GM12865 (cell line): Measurements from ENCODE around the gene SLC4A7.

Experiments
- DNase-seq: peaks from one replicate; pipeline ENCODE4 v3.0.0; 2010; ENCODE audit warnings: low read depth
- H3K4me3 ChIP-seq: 2 replicates; pipeline ENCODE4 v1.5.1; 2011; ENCODE audit warnings: mild to moderate bottlenecking, low read depth, low read length, control low read depth
- TF ChIP-seq, protein P1 (sequence below): IDR thresholded peaks from 2 replicates; pipeline ENCODE4 v1.5.1; 2011; ENCODE audit warnings: low read length, control low read depth, low read depth, inconsistent platforms; ENCODE audit not compliant: insufficient read depth; ENCODE audit errors: missing control alignments

The SLC4A7 gene

DNA sequence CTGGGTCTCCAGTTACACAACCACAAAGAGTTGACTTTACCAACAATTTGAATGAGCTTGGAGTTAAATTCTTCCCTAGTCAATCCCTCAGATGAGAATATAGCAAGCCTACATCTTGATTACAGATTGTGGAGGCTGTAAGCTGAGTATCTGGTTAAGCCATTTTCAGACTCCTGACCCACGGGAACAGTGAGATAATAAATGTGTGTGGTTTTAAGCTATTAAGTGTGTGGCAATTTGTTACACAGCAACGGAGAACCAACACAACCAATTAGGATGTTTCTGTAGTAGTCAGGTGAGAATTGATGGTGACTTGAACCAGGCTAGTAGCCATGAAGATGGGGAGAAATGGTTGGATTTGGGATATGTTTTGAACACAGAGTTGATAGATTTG, 37.7 kb upstream of the SLC4A7 start:
- TF ChIP-seq, protein P1, sequence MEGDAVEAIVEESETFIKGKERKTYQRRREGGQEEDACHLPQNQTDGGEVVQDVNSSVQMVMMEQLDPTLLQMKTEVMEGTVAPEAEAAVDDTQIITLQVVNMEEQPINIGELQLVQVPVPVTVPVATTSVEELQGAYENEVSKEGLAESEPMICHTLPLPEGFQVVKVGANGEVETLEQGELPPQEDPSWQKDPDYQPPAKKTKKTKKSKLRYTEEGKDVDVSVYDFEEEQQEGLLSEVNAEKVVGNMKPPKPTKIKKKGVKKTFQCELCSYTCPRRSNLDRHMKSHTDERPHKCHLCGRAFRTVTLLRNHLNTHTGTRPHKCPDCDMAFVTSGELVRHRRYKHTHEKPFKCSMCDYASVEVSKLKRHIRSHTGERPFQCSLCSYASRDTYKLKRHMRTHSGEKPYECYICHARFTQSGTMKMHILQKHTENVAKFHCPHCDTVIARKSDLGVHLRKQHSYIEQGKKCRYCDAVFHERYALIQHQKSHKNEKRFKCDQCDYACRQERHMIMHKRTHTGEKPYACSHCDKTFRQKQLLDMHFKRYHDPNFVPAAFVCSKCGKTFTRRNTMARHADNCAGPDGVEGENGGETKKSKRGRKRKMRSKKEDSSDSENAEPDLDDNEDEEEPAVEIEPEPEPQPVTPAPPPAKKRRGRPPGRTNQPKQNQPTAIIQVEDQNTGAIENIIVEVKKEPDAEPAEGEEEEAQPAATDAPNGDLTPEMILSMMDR = no peak
- H3K4me3 ChIP-seq = no peak overlapping the region
- no peak for DNase-seq

DNA sequence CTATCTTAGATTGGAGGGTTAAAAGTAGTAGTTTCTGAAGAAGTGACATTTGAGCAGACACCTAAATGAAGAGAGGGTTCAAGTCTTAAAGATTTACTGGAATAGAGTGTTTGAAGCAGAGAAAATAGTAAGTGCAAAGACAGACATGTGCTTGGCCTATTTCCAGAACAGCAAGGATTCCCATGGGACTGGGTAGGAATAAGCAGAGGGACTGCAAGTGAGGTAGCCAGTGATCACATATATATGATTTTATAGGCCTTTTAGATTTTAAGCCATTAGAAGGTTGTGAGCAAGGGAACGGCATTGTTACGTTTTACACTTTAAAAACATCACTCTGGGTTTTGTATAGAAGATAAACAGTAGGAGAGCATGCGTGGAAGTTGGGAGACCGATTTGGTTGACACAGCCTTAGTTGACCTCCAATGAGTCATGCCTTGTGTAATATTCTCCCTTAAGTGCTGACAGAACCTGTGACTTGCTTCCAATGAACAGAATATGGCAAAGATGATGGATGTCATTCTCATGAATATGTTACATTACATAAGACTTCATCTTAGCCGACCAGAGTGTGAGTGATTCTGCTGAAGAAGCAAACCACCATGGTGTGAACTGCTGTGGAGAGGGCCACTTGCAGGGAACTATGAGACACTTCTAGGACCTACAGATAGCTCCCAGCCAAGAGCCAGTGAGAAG, 37.1 kb upstream of the SLC4A7 start:
- no peak overlapping the region for H3K4me3 ChIP-seq
- TF ChIP-seq, protein P1 = no peak
- DNase-seq = no peak

DNA sequence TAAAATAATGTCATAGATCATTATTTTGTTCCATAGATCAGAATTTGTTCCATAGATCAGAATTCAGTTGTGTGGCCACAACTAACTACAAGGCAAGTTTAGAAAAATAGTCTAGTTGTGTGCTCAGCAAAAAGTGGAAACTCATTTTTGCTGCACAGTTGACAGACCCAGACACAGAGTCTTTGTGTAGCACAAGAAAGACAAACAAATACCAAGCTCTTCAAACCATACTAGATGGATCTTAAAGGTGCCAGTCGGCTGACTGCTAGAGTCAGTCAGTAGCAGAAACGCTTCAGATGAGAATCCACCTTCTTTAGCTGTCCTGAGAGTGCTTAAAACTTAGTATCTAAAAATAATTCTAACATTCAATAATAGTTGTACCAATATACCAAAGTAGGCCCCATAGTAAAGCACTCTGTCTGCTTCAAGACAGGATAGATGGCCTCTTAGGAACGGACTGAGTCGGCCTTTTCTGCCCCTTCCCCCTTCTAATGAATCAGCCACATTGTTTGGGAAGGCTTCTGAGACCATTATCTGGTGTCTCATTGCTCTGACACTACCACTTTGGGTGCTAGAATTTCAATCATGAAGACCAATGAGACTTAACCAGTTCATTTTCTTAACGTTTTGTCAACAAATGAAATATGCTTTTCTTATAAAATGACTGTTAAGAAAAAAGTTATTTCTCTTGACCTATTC, 27.7 kb upstream of the SLC4A7 start:
- no peak for DNase-seq
- no peak overlapping the region for H3K4me3 ChIP-seq
- TF ChIP-seq, protein P1 = no peak

DNA sequence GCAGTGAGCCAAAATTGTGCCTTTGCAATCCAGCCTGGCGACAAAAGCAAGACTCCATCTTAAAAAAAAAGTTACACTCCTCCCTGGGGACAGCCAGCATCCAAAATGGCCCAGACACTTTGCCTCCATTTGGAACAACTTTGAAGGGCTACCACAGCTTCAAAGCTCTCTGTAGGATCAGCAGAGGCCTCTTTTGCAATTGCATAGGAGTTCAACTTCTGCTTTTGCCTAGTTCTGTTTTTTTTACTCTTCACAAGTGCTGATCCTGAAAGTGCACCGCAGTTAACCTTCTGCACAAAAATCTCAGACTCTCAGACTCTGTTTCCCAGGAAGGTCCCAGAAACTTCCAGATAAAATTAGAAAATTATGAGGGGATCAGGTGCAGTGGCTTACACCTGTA, 25.2 kb upstream of the SLC4A7 start:
- TF ChIP-seq, protein P1 = no peak
- H3K4me3 ChIP-seq = no peak overlapping the region
- no peak for DNase-seq

DNA sequence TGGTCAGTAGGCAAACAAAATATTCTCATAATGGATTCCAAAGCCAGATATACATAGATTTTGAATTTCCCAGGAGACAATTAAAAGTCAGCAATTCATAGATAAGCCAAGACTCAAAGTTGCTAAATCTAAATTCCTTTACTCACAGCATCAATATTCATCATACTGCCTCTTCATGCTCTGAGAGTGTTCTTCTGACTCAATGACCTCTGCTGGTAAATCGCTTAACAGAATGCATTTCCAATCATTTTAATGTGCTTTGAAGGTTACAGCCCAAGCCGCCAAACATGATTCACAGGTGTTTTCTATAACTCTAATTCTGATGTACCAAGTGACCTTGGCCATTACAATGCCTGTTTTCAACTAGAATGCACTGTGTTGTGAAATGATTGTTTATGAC, 24.2 kb upstream of the SLC4A7 start:
- no peak for DNase-seq
- TF ChIP-seq, protein P1 = no peak
- H3K4me3 ChIP-seq = no peak overlapping the region

DNA sequence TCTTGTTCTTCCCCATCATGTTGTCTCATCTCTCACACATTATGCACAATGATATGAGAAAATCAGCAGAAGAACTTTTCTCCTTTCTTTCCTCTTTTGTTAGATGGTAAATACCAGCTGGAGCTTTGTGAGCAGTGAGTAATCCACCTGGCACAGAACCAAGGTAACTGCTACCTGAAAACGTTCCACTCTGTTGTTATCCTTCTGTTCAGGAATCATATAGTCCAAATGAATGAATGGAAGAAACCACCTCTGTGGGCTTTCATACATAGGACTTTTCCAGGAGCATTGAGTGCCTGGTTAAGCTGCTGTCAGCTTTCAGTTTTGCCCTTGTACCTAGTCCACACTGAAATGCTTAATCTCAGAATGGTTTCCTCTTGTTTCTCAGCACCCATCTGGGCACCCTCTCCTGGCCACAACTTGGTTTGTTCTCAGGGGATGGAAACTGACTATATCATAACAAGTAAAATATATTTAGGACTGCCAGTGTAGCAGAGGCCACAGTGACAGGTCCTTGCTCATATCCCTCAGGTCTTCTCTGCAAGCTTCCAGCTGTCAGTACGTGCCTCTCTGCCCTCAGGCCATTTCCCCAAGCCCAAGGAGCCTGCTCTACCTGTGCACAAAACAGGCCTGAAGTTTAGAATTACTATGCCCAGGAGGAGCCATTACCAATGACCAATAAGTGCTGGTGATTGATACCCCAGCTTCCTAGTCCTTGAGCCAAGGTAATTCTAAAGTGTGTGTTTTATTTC, 23.5 kb upstream of the SLC4A7 start:
- TF ChIP-seq, protein P1 = no peak
- DNase-seq = no peak
- H3K4me3 ChIP-seq = no peak overlapping the region
